PC-3 (cell line): Measurements from ENCODE around the gene TEDDM1. TPM values are rescaled to one million over a fixed set of nuclear protein-coding genes. Genes with fewer than 3 reads are reported as not detected.

Experiments used
- ATAC-seq: fragments of 200-7000 bp; cut with Tn5 transposase; 2 replicates; pipeline ENCODE4 v1.9.1; 2020; ENCODE audit warnings: mild to moderate bottlenecking, moderate library complexity
- BruUV-seq: library from RNA; stranded (reverse); fragments of 400-500 nt; replicated peaks from 2 replicates; lab custom pipeline; 2021; lab: Mats Ljungman, UMichigan
- CTCF ChIA-PET: fragments of 300-600 bp; sonication (Branson Sonifier 250); formaldehyde crosslinking; loops from one replicate; lab custom pipeline; 2022; ENCODE audit warnings: antibody characterized with exemption; lab: Charles Lee
- POLR2A ChIA-PET: fragments of 300-600 bp; sonication (Branson Sonifier 250); formaldehyde crosslinking; loops from one replicate; lab custom pipeline; 2022; ENCODE audit warnings: antibody characterized with exemption; ENCODE audit not compliant: unreplicated experiment; lab: Charles Lee
- DNase-seq: peaks from one replicate; pipeline ENCODE4 v3.0.0-alpha.2; 2015
- H2AFZ ChIP-seq: fragments of 300-600 bp; sonication (generic); 2 replicates; pipeline ENCODE4 v1.6.0; 2016; ENCODE audit warnings: antibody characterized with exemption, low read length
- H3F3A ChIP-seq: fragments of 300-600 bp; sonication (generic); one replicate; pipeline ENCODE4 v1.6.0; 2017; ENCODE audit warnings: antibody characterized with exemption, low read length, control low read depth, mild to moderate bottlenecking; ENCODE audit not compliant: unreplicated experiment
- H3K27ac ChIP-seq: fragments of 300-600 bp; sonication (generic); 2 replicates; pipeline ENCODE4 v1.5.1; 2016; ENCODE audit warnings: mild to moderate bottlenecking, low read length
- H3K27me3 ChIP-seq: fragments of 300-600 bp; sonication (generic); 2 replicates; pipeline ENCODE4 v1.6.1; 2016; ENCODE audit warnings: low read length, mixed read lengths
- H3K36me3 ChIP-seq: fragments of 300-600 bp; sonication (generic); 2 replicates; pipeline ENCODE4 v1.6.1; 2016; ENCODE audit warnings: low read depth, mixed run types, low read length, mixed read lengths
- H3K4me1 ChIP-seq: fragments of 300-600 bp; sonication (generic); 2 replicates; pipeline ENCODE4 v1.5.1; 2016; ENCODE audit warnings: low read length; ENCODE audit not compliant: insufficient read depth
- H3K4me2 ChIP-seq: fragments of 300-600 bp; sonication (generic); 2 replicates; pipeline ENCODE4 v1.6.0; 2016; ENCODE audit warnings: low read length
- H3K4me3 ChIP-seq: fragments of 300-600 bp; sonication (generic); 2 replicates; pipeline ENCODE4 v1.5.1; 2016; ENCODE audit warnings: mild to moderate bottlenecking, low read length, mixed read lengths
- H3K79me2 ChIP-seq: fragments of 300-600 bp; sonication (generic); 2 replicates; pipeline ENCODE4 v1.6.1; 2017; ENCODE audit warnings: low read length, mixed read lengths
- H3K9ac ChIP-seq: fragments of 300-600 bp; sonication (generic); 2 replicates; pipeline ENCODE4 v1.6.0; 2016; ENCODE audit warnings: mild to moderate bottlenecking, low read length
- H3K9me2 ChIP-seq: fragments of 300-600 bp; sonication (generic); replicated peaks from 2 replicates; pipeline ENCODE4 v1.6.1; 2016; ENCODE audit warnings: mixed run types, low read length, mixed read lengths
- H3K9me3 ChIP-seq: fragments of 300-600 bp; sonication (generic); 2 replicates; pipeline ENCODE4 v1.6.1; 2016; ENCODE audit warnings: low read length, mixed read lengths
- H4K20me1 ChIP-seq: fragments of 300-600 bp; sonication (generic); 2 replicates; pipeline ENCODE4 v1.6.1; 2016; ENCODE audit warnings: low read length, mixed read lengths
- CTCF ChIP-seq: fragments of 300-600 bp; sonication (generic); conservative IDR thresholded peaks from 2 replicates; pipeline ENCODE4 v1.5.1; 2017; ENCODE audit warnings: antibody characterized with exemption, low read depth, mild to moderate bottlenecking, low read length
- EZH2 ChIP-seq: fragments of 300-600 bp; sonication (generic); IDR thresholded peaks from one replicate; pipeline ENCODE4 v1.6.1; 2017; ENCODE audit warnings: antibody characterized with exemption, mild to moderate bottlenecking, low read length; ENCODE audit not compliant: unreplicated experiment
- EZH2phosphoT487 ChIP-seq: fragments of 300-600 bp; sonication (generic); IDR thresholded peaks from 2 replicates; pipeline ENCODE4 v1.6.1; 2018; ENCODE audit warnings: mild to moderate bottlenecking, antibody characterized with exemption, low read length, borderline replicate concordance
- intact Hi-C: fragments of 100-400 bp; cut with micrococcal nuclease; formaldehyde crosslinking; loops from 2 replicates; pipeline ENCODE4 v1.9.0; 2023
- total RNA-seq: library from RNA; depleted of rRNA; stranded (reverse); fragments of >200 nt; gene quantifications from 2 replicates; pipeline ENCODE4 v1.2.3, GENCODE V29; 2014; rRNA removed

TEDDM1 gene
- total RNA-seq, 1 experiment from 2014 or later = not detected

DNA sequence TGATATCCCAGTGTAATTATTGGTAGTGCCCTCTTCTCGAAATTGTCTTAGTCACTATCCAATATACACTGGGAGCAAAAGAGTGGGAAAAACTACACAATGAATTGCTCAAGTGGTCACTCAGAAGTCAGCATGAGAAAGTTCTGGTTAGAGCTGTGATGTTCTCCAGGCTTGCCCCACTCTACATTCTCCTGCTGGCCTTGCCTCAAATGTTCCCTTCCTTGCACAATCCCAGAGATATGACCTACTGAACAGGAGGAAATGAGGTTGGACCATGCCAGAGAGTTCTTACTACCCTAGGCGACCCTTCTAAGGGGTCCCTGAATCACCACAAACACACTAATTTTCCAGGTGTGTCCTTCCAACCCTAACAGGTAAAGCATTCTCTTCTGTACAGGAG, 49.6 kb downstream of the TEDDM1 start:
- DNase-seq = no peak
- POLR2A ChIA-PET = no interaction called here
- Histone ChIP-seq H3K36me3 (no peaks in the 10 kb centered on the region), H3K4me3 (no peak overlapping the region), H4K20me1 (no peaks in the 10 kb centered on the region), H3K4me2 (no peak overlapping the region), H3K79me2 (no peaks in the 10 kb centered on the region), H3K9me2 (no peaks in the 10 kb centered on the region), H3K27me3 (no peaks in the 10 kb centered on the region), H3K9me3 (no peaks in the 10 kb centered on the region), H3K4me1 (no peaks in the 10 kb centered on the region), H3K9ac (no peak overlapping the region), H3F3A (no peaks in the 10 kb centered on the region), H3K27ac (no peak overlapping the region), H2AFZ (no peak overlapping the region)
- intact Hi-C loops = no loop called here
- CTCF ChIA-PET = no interaction called here
- ATAC-seq = no peak
- BruUV-seq = no TSS peak
- TF ChIP-seq EZH2phosphoT487 (no peak), EZH2 (no peak), CTCF (no peak)

DNA sequence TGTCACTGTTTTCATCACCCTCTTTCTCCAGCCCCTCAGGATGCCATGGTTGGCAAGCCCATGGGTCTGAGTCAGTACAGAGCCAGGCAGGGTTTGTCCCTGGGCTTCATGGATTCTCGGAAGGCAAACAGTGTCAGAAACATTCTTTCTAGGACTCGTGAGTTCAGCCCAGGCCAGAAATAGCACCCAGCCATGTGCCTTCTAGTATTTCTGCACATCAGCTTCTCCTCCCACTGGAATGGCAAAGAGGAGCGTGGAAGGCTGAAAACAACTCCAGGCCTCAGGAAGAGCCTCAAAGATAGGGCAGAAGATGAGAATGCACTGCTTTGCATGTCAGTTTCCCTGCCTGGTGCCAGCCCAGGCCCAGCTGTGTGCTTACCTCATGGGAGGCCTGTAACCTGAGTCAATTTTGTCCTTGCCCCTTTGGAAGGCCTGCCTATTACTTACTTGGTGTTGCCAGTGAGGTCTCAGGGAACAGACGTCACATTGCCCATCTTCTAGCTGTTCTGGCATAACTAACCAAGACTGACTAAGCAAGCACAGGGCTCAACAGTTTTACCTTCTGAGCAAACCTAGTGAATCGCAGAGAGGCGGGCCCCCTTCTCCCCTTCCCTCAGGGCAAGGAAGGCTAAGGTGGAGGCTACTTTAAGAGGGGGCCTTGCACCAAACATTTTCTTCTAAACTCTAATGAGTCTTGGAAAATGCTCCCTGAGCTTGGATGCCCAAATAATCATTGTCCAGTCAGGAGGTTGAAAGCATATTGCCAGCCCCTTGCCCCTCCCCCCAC, 51.3 kb downstream of the TEDDM1 start:
- Histone ChIP-seq H3K27ac (no peak overlapping the region), H3F3A (no peaks in the 10 kb centered on the region), H3K4me3 (no peak overlapping the region), H3K4me1 (no peaks in the 10 kb centered on the region), H3K27me3 (no peaks in the 10 kb centered on the region), H3K36me3 (no peaks in the 10 kb centered on the region), H3K9me2 (no peaks in the 10 kb centered on the region), H3K79me2 (no peaks in the 10 kb centered on the region), H2AFZ (no peak overlapping the region), H3K4me2 (no peak overlapping the region), H3K9ac (no peak overlapping the region), H4K20me1 (no peaks in the 10 kb centered on the region), H3K9me3 (no peaks in the 10 kb centered on the region)
- ChIA-PET POLR2A (no interaction called here), CTCF (no interaction called here)
- BruUV-seq = no TSS peak
- DNase-seq = no peak
- intact Hi-C loops = no loop called here
- no peak for TF ChIP-seq EZH2
- no peak for TF ChIP-seq EZH2phosphoT487
- TF ChIP-seq CTCF = no peak
- no peak for ATAC-seq

Other genes starting within 250 kb of the TEDDM1 start
- 131 and 159 TPM in 2 replicates for gene GLUL, start 8.9 kb downstream of the TEDDM1 start, total RNA-seq
- not detected in 2 replicates for gene RGSL1, start 49.5 kb upstream of the TEDDM1 start, total RNA-seq
- 1.3 and 2.1 TPM in 2 replicates for gene RNASEL, start 188.6 kb upstream of the TEDDM1 start, total RNA-seq
- gene RGS16, start 203.7 kb upstream of the TEDDM1 start, total RNA-seq = 0.40 and 1.5 TPM in 2 replicates